NCI-H2196 treated with DMSO at 0.1 percent for 48 hours (cell line): ENCODE data around the gene CDC42BPB.

Source experiments
- DNase-seq: peaks from one replicate; lab custom pipeline; 2025; ENCODE audit not compliant: unreplicated experiment; lab: John Stamatoyannopoulos, UW

Gene CDC42BPB

GRCh38 chr14:102968306-102968705, 89.0 kb downstream of the CDC42BPB start:
- DNase-seq = no peak

- DNase-seq = no peak
These were observed 89.9 kb downstream of the CDC42BPB start for GRCh38 chr14:102967506-102967795.

GRCh38 chr14:102966681-102967505, 90.5 kb downstream of the CDC42BPB start:
- no peak for DNase-seq

- no peak for DNase-seq
These were observed 91.2 kb downstream of the CDC42BPB start for GRCh38 chr14:102965971-102966655.

- no peak for DNase-seq
These were observed 92.1 kb downstream of the CDC42BPB start for GRCh38 chr14:102965282-102965681.

GRCh38 chr14:102964152-102964730, 93.1 kb downstream of the CDC42BPB start:
- no peak for DNase-seq

- DNase-seq = no peak
These were observed 95.2 kb downstream of the CDC42BPB start for GRCh38 chr14:102962111-102962627.

GRCh38 chr14:102958461-102958860, 98.9 kb downstream of the CDC42BPB start:
- no peak for DNase-seq

- no peak for DNase-seq
These were observed 100.1 kb downstream of the CDC42BPB start for GRCh38 chr14:102957222-102957621.

- DNase-seq = no peak
These were observed 101.5 kb downstream of the CDC42BPB start for GRCh38 chr14:102955636-102956408.

GRCh38 chr14:102954081-102954789, 103.1 kb downstream of the CDC42BPB start:
- no peak for DNase-seq

GRCh38 chr14:102953100-102953499, 104.2 kb downstream of the CDC42BPB start:
- DNase-seq = no peak

- DNase-seq = no peak
These were observed 105.1 kb downstream of the CDC42BPB start for GRCh38 chr14:102952276-102952675.

- DNase-seq = no peak
These were observed 105.5 kb downstream of the CDC42BPB start for GRCh38 chr14:102951799-102952198.

- DNase-seq = no peak
These were observed 106.3 kb downstream of the CDC42BPB start for GRCh38 chr14:102951034-102951433.

GRCh38 chr14:102949801-102950451, 107.4 kb downstream of the CDC42BPB start:
- peak; percentile 26 for DNase-seq

GRCh38 chr14:102949062-102949800, 108.1 kb downstream of the CDC42BPB start:
- DNase-seq = no peak

GRCh38 chr14:102948698-102949061, 108.7 kb downstream of the CDC42BPB start:
- DNase-seq = no peak

- no peak for DNase-seq
These were observed 109.8 kb downstream of the CDC42BPB start for GRCh38 chr14:102947321-102948103.
